HepG2 (cell line): ENCODE data around the gene SNX21. TPM values are rescaled to one million over a fixed set of nuclear protein-coding genes. Genes with fewer than 3 reads are reported as not detected.

Source experiments
- AHDC1 ChIP-seq: sonication (generic); formaldehyde crosslinking; IDR thresholded peaks from 2 replicates; pipeline ENCODE4 v1.5.1; 2020; ENCODE audit warnings: mild to moderate bottlenecking, missing genetic modification reagents, borderline replicate concordance
- ATF3 ChIP-seq: sonication (generic); formaldehyde crosslinking; IDR thresholded peaks from 2 replicates; pipeline ENCODE4 v1.4.0; 2020; ENCODE audit warnings: missing genetic modification reagents
- E2F1 ChIP-seq: sonication (generic); formaldehyde crosslinking; IDR thresholded peaks from 2 replicates; pipeline ENCODE4 v1.5.0; 2020; ENCODE audit warnings: missing genetic modification reagents
- MYC ChIP-seq: sonication (generic); formaldehyde crosslinking; IDR thresholded peaks from 2 replicates; pipeline ENCODE4 v1.9.0; 2021; ENCODE audit warnings: missing genetic modification reagents, borderline replicate concordance
- THAP8 ChIP-seq: sonication (generic); formaldehyde crosslinking; IDR thresholded peaks from 2 replicates; pipeline ENCODE4 v1.5.1; 2020; ENCODE audit warnings: missing genetic modification reagents, mild to moderate bottlenecking, borderline replicate concordance
- USF2 ChIP-seq, 2 experiments: sonication (generic) in 1 of 2; formaldehyde crosslinking in 1 of 2; IDR thresholded peaks; 2 replicates each; pipeline versions ENCODE4 v1.5.1 to v1.6.1; 2011 to 2020; ENCODE audit warnings: borderline replicate concordance in 1 of 2, low read depth in 1 of 2, low read length in 1 of 2, mild to moderate bottlenecking in 1 of 2, missing genetic modification reagents in 1 of 2, moderate library complexity in 1 of 2
- ZNF260 ChIP-seq: sonication (generic); formaldehyde crosslinking; IDR thresholded peaks from 2 replicates; pipeline ENCODE4 v1.4.0; 2020; ENCODE audit warnings: missing genetic modification reagents, low read depth, mild to moderate bottlenecking, borderline replicate concordance
- ZNF275 ChIP-seq: sonication (generic); formaldehyde crosslinking; IDR thresholded peaks from 2 replicates; pipeline ENCODE4 v1.8.0; 2022; ENCODE audit warnings: missing genetic modification reagents, mild to moderate bottlenecking, inconsistent platforms, borderline replicate concordance
- ZNF468 ChIP-seq: sonication (generic); formaldehyde crosslinking; IDR thresholded peaks from 2 replicates; pipeline ENCODE4 v1.8.0; 2022; ENCODE audit warnings: mild to moderate bottlenecking, moderate library complexity, missing genetic modification reagents
- ZNF629 ChIP-seq: sonication (generic); formaldehyde crosslinking; conservative IDR thresholded peaks from 2 replicates; pipeline ENCODE4 v1.5.0; 2020; ENCODE audit warnings: missing genetic modification reagents
- ZXDC ChIP-seq: sonication (generic); formaldehyde crosslinking; IDR thresholded peaks from 2 replicates; pipeline ENCODE4 v1.5.0; 2020; ENCODE audit warnings: mild to moderate bottlenecking, missing genetic modification reagents
- polyA plus RNA-seq, 8 experiments: library from polyadenylated mRNA; depleted of rRNA in 3 of 8; stranded (reverse) in 7 of 8; unstranded in 1 of 8; fragments of >200 nt; fragmentation: Illumina TruSeq in 4 of 8; extraction: Trizol in 4 of 8; gene quantifications; 2 replicates each; pipeline versions ENCODE4 v1.2.1 to v1.2.3, GENCODE V29; 2011 to 2016; ENCODE audit warnings: low read depth in 4 of 8, missing spikeins in 1 of 8, mixed read lengths in 1 of 8; ENCODE audit not compliant: insufficient read depth in 1 of 8
- total RNA-seq, 5 experiments: library from RNA; depleted of rRNA; stranded (reverse); fragments of >200 nt; fragmentation: Illumina TruSeq; extraction: Trizol; gene quantifications; 2 replicates each; pipeline ENCODE4 v1.2.3, GENCODE V29; 2016; ENCODE audit warnings: low read depth in 1 of 5

Gene SNX21
- total and polyA plus RNA-seq, 2 of the 13 experiments (the other 11 are each of a cell fraction or from before 2014, with no cell fraction given) = 7.7 to 12.8 TPM

GRCh38 chr20:45833030-45833882, at the start of gene SNX21 (continued):
- TF ChIP-seq ZNF275 (CRISPR knock-in tag) (peak; percentile 57; the same call in 1 of the 2 replicates), ZNF260 (CRISPR knock-in tag) (no peak), USF2 (IDR thresholded peaks at IDR 0.05; ENCODE audit: low read depth, low read length) (no peak), USF2 (CRISPR knock-in tag; IDR thresholded peaks at IDR 0.05; ENCODE audit: borderline replicate concordance) (no peak), MYC (CRISPR knock-in tag) (peak; percentile 29; the same call in 1 of the 2 replicates), AHDC1 (CRISPR knock-in tag) (peak; percentile 14; the same call in 1 of the 2 replicates), ATF3 (CRISPR knock-in tag) (no peak), ZNF629 (CRISPR knock-in tag) (peak; percentile 44), E2F1 (CRISPR knock-in tag) (0 out of 2 replicates have a peak, but pooled peaks have one; percentile 52), ZXDC (CRISPR knock-in tag) (no peak; the same call in none of the 2 replicates), THAP8 (CRISPR knock-in tag) (no peak), ZNF468 (CRISPR knock-in tag) (no peak)
